Superior temporal gyrus (tissue), 1 donor: Measurements from ENCODE around the gene CBFA2T3.

Experiments
- DNase-seq: peaks from one replicate; pipeline ENCODE4 v3.0.0-alpha.2; 2016; ENCODE audit errors: extremely low spot score

The CBFA2T3 gene

GRCh38 chr16:88976366-88977017 is 515 bp downstream of the CBFA2T3 start:
- no peak for DNase-seq

- no peak for DNase-seq
Observed at GRCh38 chr16:88975511-88976061, 1.4 kb downstream of the CBFA2T3 start.

GRCh38 chr16:88974916-88975215 is 2.1 kb downstream of the CBFA2T3 start:
- no peak for DNase-seq

- no peak for DNase-seq
Observed at GRCh38 chr16:88974080-88974915, 2.7 kb downstream of the CBFA2T3 start.

- DNase-seq, result no peak
Observed at GRCh38 chr16:88973415-88974050, 3.5 kb downstream of the CBFA2T3 start.

GRCh38 chr16:88973007-88973410 is 4.0 kb downstream of the CBFA2T3 start:
- DNase-seq, result no peak

- no peak for DNase-seq
Observed at GRCh38 chr16:88972349-88972748, 4.7 kb downstream of the CBFA2T3 start.

- no peak for DNase-seq
Observed at GRCh38 chr16:88971371-88972097, 5.5 kb downstream of the CBFA2T3 start.

GRCh38 chr16:88970539-88971065 is 6.4 kb downstream of the CBFA2T3 start:
- DNase-seq, result no peak

GRCh38 chr16:88970050-88970449 is 7.0 kb downstream of the CBFA2T3 start:
- DNase-seq, result no peak

GRCh38 chr16:88969361-88969831 is 7.6 kb downstream of the CBFA2T3 start:
- DNase-seq, result no peak

GRCh38 chr16:88968589-88969280 is 8.3 kb downstream of the CBFA2T3 start:
- DNase-seq, result no peak

GRCh38 chr16:88967830-88968588 is 9.0 kb downstream of the CBFA2T3 start:
- DNase-seq, result no peak

GRCh38 chr16:88966986-88967829 is 9.8 kb downstream of the CBFA2T3 start:
- DNase-seq, result no peak

GRCh38 chr16:88965826-88966480 is 11.1 kb downstream of the CBFA2T3 start:
- no peak for DNase-seq

- no peak for DNase-seq
Observed at GRCh38 chr16:88965411-88965810, 11.6 kb downstream of the CBFA2T3 start.

GRCh38 chr16:88964636-88965035 is 12.4 kb downstream of the CBFA2T3 start:
- no peak for DNase-seq

- no peak for DNase-seq
Observed at GRCh38 chr16:88963583-88963982, 13.4 kb downstream of the CBFA2T3 start.
